Sigmoid colon (tissue), 7 donors: Measurements from ENCODE around the gene ACOT7. TPM values are rescaled to one million over a fixed set of nuclear protein-coding genes. Genes with fewer than 3 reads are reported as not detected.

ENCODE experiments used
- DNase-seq: peaks from one replicate; pipeline ENCODE4 v3.0.0-alpha.2; 2019
- H3K27ac ChIP-seq, 4 donors: fragments of 200-600 bp; sonication (generic); one replicate each; pipeline ENCODE4 v1.5.1; 2016 to 2019; ENCODE audit warnings: mild to moderate bottlenecking in 1 of 4
- H3K27me3 ChIP-seq, 3 donors: fragments of 200-600 bp; sonication (generic); one replicate each; pipeline ENCODE4 v1.5.1; 2019; ENCODE audit warnings: mild to moderate bottlenecking in 1 of 3
- H3K36me3 ChIP-seq, 4 donors: fragments of 200-600 bp; sonication (generic); one replicate each; pipeline ENCODE4 v1.5.1; 2016 to 2019
- H3K4me1 ChIP-seq, 4 donors: fragments of 200-600 bp; sonication (generic); one replicate each; pipeline ENCODE4 v1.5.1; 2017 to 2019
- H3K4me3 ChIP-seq, 4 donors: fragments of 200-600 bp; sonication (generic); one replicate each; pipeline ENCODE4 v1.5.1; 2017 to 2019; ENCODE audit warnings: mild to moderate bottlenecking in 2 of 4, moderate library complexity in 1 of 4
- H3K9me3 ChIP-seq, 4 donors: fragments of 200-600 bp in 3 of 4; sonication (generic) in 3 of 4; one replicate each; pipeline versions ENCODE4 v1.5.1 to v1.6.1; 2013 to 2019
- EP300 ChIP-seq, 4 donors: sonication (generic); formaldehyde crosslinking; IDR thresholded peaks; one replicate each; pipeline ENCODE4 v1.6.1; 2017; ENCODE audit warnings: antibody characterized with exemption in 4 of 4
- POLR2A ChIP-seq, 2 donors: fragments of 450-650 bp; IDR thresholded peaks; one replicate each; pipeline ENCODE4 v1.6.1; 2016; ENCODE audit warnings: antibody characterized with exemption in 2 of 2, mild to moderate bottlenecking in 2 of 2, moderate library complexity in 2 of 2
- POLR2AphosphoS5 ChIP-seq, 4 donors: sonication (generic); formaldehyde crosslinking; IDR thresholded peaks; one replicate each; pipeline ENCODE4 v1.6.1; 2017; ENCODE audit warnings: antibody characterized with exemption in 4 of 4
- WGBS, 2 donors: extraction: QIAGEN DNeasy Blood & Tissue Kit; methylation state at CpG; one replicate each; pipeline ENCODE4 v1.1.7; 2013; 5-methylcytosine and 5-hydroxymethylcytosine counted together
- intact Hi-C: fragments of 100-400 bp; cut with DNase I; formaldehyde crosslinking; loops from one replicate; pipeline ENCODE4 v1.15.1; 2023
- polyA plus RNA-seq, 3 donors: library from polyadenylated mRNA; stranded (reverse); fragments of 200-250 nt; gene quantifications; one replicate each; pipeline ENCODE4 v1.2.3, GENCODE V29; 2013
- total RNA-seq, 4 donors: library from RNA; depleted of rRNA; stranded (reverse); fragments of >200 nt; gene quantifications; one replicate each; pipeline ENCODE4 v1.1.0, GENCODE V29; 2016
- TF ChIP-seq, protein P1 (sequence below), 4 experiments: fragments of 450-650 bp in 3 of 4; fragments of 200-600 bp in 1 of 4; IDR thresholded peaks; one replicate each; pipeline ENCODE4 v1.5.1; 2016 to 2019; ENCODE audit warnings: antibody characterized with exemption in 4 of 4, mild to moderate bottlenecking in 3 of 4, moderate library complexity in 2 of 4
- donor health status: healthy with polysubstance abuse.
- donor health status: Bipolar disorder and iron deficiency.
- donor health status: healthy.

The ACOT7 gene
- total and polyA plus RNA-seq, 7 donors: 17.9 to 81.0 (median 26.5) TPM

DNA sequence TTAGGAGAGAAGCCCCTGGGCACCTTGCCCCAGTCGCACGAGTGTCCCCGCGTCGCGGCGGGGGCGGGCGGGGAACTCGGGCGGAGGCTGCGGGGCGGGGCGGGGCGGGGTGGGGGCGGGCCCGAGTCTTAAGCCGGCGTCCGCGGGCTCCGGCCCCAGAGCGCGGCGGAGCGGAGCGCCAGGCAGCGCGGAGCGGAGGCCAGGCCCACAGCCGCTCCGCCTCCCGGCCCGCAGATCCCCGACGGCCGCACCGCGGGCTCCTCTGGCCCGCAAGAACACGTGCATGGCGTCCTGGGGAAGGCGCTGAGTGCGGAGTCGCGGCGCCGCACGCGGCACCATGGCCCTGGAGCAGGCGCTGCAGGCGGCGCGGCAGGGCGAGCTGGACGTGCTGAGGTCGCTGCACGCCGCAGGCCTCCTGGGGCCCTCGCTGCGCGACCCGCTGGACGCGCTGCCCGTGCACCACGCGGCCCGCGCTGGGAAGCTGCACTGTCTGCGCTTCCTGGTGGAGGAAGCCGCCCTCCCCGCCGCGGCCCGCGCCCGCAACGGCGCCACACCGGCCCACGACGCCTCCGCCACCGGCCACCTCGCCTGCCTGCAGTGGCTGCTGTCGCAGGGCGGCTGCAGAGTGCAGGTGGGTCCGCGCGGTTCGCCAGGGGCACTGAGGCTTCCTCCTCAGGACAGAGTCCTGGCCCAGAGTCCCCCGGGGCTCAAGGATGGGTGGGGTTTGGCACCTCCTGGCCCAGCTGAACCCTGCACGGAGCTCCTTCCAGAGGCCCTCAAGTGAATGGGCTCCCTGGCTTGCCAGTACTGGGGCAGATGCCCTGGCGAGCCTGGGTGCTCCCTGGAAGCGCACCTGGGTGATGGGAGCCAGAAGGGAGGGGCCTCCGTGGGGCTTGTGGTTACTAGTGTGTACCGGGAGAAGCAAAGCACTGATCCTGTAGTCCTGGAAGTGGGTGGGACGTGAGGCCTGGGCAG is 31.3 kb upstream of the ACOT7 start, which contains the start of gene ESPN:
Gene ESPN, plus strand, starts transcription at position 158 of the 975 bp plus-strand sequence. Its CDS starts 180 bp downstream, at position 338.
- no peak for DNase-seq
- H3K4me1 ChIP-seq: peaks cover 0 to 38% (median 31%) of the 10 kb centered on the region in 4 donors
- peak within 1 kb of the TSS in 3 of 4 donors; percentile 7 to 18 (median 16) for H3K4me3 ChIP-seq

DNA sequence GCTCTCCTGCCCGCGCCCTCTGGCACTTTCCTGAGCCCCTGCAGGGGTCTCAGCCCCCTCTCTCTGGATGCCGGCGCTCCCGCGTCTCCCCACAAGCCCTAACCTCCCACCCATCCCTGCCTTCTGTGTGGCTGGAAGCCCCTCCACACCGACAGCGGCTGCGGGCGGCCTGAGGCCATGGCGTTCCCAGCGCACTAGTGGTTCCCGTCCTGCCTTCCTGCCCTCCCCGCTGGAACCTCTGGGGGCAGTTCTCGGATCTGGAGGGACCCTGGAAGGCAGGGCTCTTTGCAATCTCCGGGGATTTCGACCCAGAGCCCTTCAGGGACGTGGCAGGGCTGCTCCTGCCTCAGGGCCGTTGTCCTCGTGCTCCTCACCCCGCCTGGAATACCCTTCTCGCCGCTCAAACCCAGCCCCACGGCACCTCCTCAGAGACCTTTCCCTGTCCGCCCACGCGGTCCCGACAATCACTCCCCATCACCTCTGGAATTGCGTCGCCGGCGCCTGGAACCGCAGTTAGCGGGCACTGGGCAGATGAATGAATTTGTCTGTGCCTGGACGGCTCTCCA is 30.5 kb upstream of the ACOT7 start:
- intact Hi-C loops: no loop called here
- WGBS, 2 donors: 4 to 9% methylated on average over 35 of the region's 35 CpGs
- peaks cover 50 to 99% (median 97%) of the 10 kb centered on the region in 3 donors for H3K27me3 ChIP-seq
- TF ChIP-seq EP300 (IDR thresholded peaks at IDR 0.05): no peak
- no peak for TF ChIP-seq POLR2AphosphoS5 (IDR thresholded peaks at IDR 0.05)
- TF ChIP-seq, protein P1, sequence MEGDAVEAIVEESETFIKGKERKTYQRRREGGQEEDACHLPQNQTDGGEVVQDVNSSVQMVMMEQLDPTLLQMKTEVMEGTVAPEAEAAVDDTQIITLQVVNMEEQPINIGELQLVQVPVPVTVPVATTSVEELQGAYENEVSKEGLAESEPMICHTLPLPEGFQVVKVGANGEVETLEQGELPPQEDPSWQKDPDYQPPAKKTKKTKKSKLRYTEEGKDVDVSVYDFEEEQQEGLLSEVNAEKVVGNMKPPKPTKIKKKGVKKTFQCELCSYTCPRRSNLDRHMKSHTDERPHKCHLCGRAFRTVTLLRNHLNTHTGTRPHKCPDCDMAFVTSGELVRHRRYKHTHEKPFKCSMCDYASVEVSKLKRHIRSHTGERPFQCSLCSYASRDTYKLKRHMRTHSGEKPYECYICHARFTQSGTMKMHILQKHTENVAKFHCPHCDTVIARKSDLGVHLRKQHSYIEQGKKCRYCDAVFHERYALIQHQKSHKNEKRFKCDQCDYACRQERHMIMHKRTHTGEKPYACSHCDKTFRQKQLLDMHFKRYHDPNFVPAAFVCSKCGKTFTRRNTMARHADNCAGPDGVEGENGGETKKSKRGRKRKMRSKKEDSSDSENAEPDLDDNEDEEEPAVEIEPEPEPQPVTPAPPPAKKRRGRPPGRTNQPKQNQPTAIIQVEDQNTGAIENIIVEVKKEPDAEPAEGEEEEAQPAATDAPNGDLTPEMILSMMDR (IDR thresholded peaks at IDR 0.05): no peak
- no peak for TF ChIP-seq POLR2A (IDR thresholded peaks at IDR 0.05)
- H3K4me1 ChIP-seq: peaks cover 0 to 47% (median 39%) of the 10 kb centered on the region in 4 donors
- H3K9me3 ChIP-seq: no peaks in the 10 kb centered on the region
- H3K36me3 ChIP-seq: no peaks in the 10 kb centered on the region
- DNase-seq: no peak
- H3K27ac ChIP-seq: no peak overlapping the region
- no peak overlapping the region for H3K4me3 ChIP-seq

More for the DNA sequence above, 31.3 kb upstream of the ACOT7 start, which contains the start of gene ESPN:
- Histone ChIP-seq H3K27ac (no peak within 1 kb of the TSS), H3K9me3 (no peaks in the 10 kb centered on the region), H3K36me3 (no peaks in the 10 kb centered on the region), H3K27me3 (peaks cover 42 to 99% (median 97%) of the 10 kb centered on the region in 3 donors)
- intact Hi-C loops: no loop called here
- TF ChIP-seq, protein P1 (IDR thresholded peaks at IDR 0.05): no peak
- TF ChIP-seq POLR2A (IDR thresholded peaks at IDR 0.05) (no peak), POLR2AphosphoS5 (IDR thresholded peaks at IDR 0.05) (no peak), EP300 (IDR thresholded peaks at IDR 0.05) (no peak)
- WGBS, 2 donors: 2 to 5% methylated on average over 99 of the region's 99 CpGs

DNA sequence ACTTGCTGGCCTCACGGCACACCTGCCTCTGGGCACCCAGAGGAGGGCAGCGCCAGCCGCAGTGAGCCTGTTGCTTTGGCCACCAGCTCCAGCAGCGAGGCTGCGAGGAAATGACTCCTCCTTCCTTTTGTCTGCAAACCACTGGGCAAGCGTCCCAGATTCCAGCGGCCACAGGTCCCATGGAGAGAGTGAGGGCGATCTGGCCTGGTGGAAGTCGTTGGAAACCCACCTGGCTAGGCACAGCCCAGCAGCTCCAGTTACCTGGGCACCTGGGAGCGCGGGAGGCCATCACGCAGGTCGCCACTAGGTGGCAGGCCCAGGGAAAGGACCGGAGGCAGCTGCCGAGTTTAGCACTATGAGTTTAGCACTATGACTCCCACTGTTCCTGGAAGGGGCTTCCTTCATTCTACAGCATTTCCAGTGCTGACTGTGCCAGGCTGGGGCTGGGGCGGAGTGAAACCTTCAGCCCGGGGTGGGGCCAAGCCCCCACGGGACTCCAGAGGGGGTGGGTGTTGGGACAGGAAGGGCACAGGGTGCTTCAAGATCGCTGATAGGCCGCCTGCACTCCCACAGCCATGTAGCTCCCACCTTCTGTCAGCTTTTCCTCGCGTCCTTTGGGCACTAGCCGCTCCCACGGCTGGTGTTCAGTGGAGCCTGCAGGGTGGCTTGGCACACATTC is 29.9 kb upstream of the ACOT7 start:
- Histone ChIP-seq H3K27ac (no peak overlapping the region), H3K36me3 (no peaks in the 10 kb centered on the region), H3K4me1 (peaks cover 0 to 52% (median 44%) of the 10 kb centered on the region in 4 donors), H3K27me3 (peaks cover 56 to 100% (median 99%) of the 10 kb centered on the region in 3 donors), H3K9me3 (no peaks in the 10 kb centered on the region), H3K4me3 (no peak overlapping the region)
- DNase-seq: no peak
- TF ChIP-seq EP300 (IDR thresholded peaks at IDR 0.05) (no peak), POLR2A (IDR thresholded peaks at IDR 0.05) (no peak), POLR2AphosphoS5 (IDR thresholded peaks at IDR 0.05) (no peak)
- TF ChIP-seq, protein P1 (IDR thresholded peaks at IDR 0.05): peak in 2 of 4 experiments; percentile 24 to 52
- WGBS, 2 donors: 6 to 11% methylated on average over 24 of the region's 24 CpGs
- intact Hi-C loops: no loop called here

DNA sequence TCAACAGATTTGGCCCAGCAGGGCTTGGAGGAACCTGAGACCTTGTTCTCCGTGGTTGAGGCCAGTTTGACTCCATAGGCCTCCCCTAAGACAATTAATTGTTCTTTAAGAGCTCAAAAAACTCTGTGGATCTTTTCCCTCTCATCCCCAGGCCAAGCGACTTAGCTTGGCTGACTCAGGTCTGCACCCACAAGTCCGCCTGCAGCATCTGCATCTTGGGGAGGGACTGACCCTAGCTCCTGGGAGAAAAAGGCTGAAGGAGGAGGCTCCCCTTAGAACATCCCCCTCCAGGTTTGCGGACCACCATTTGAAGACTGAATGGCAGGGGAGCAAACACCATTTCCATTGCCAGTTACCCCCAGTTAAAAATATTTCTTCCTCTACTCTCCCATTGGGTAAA is 27.7 kb upstream of the ACOT7 start:
- no peak for DNase-seq
- 48 to 70% methylated on average over 4 of the region's 4 CpGs for WGBS, 2 donors
- Histone ChIP-seq H3K27ac (no peak overlapping the region), H3K4me3 (no peak overlapping the region), H3K36me3 (no peaks in the 10 kb centered on the region), H3K9me3 (no peaks in the 10 kb centered on the region), H3K4me1 (peaks cover 0 to 52% (median 44%) of the 10 kb centered on the region in 4 donors), H3K27me3 (peaks cover 68 to 100% (median 94%) of the 10 kb centered on the region in 3 donors)
- intact Hi-C loops: no loop called here
- TF ChIP-seq, protein P1 (IDR thresholded peaks at IDR 0.05): no peak
- TF ChIP-seq POLR2A (IDR thresholded peaks at IDR 0.05) (no peak), EP300 (IDR thresholded peaks at IDR 0.05) (no peak), POLR2AphosphoS5 (IDR thresholded peaks at IDR 0.05) (no peak)
